ES-I3 (cell line): ENCODE data around the gene IMPG2.
"Not testable (repeated sequence)": the region's sequence is repeated elsewhere in the genome, so short reads cannot be mapped to it uniquely, and the experiment has no call there.

Experiments
- H3K36me3 ChIP-seq: 2 replicates; pipeline ENCODE4 v1.6.1; 2013; ENCODE audit warnings: mild to moderate bottlenecking, low read length, control low read depth, moderate library complexity; ENCODE audit not compliant: insufficient read depth
- H3K4me1 ChIP-seq: 2 replicates; pipeline ENCODE4 v1.6.1; 2013; ENCODE audit warnings: mild to moderate bottlenecking, control low read depth, low read length; ENCODE audit not compliant: insufficient read depth
- H3K9ac ChIP-seq: 2 replicates; pipeline ENCODE4 v1.6.1; 2013; ENCODE audit warnings: low read depth, mild to moderate bottlenecking, low read length, moderate library complexity
- H3K9me3 ChIP-seq: 2 replicates; pipeline ENCODE4 v1.6.1; 2013; ENCODE audit warnings: mild to moderate bottlenecking, low read length, moderate library complexity; ENCODE audit not compliant: control insufficient read depth, insufficient read depth

The IMPG2 gene

DNA sequence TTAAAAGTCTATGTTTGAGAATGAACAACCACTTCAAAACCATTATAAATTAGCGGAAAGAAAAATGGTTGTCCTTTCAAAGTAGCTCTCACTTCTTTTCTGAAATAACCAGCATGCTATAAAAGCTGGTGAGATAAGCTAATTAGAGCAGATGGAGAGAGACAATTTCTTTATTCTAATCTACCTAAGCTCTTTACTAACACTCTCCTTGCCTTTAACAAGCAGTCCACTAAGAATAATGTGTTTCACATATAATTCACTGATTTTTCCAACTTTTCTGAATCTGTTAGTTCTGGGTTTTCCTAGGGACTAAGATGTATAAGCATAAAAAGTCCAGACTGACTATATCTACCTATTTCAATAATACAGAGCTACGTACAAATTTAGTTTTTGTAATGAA lies at the start of gene IMPG2:
Gene IMPG2, minus strand, starts transcription at position 101 of the 400 bp plus-strand sequence. CDS start 203 bp downstream, outside the sequence.
- H3K36me3 ChIP-seq = no peaks in the 10 kb centered on the region; the same call in 1 of the 2 replicates
- no peak within 1 kb of the TSS for H3K9ac ChIP-seq
- no peaks in the 10 kb centered on the region for H3K9me3 ChIP-seq
- H3K4me1 ChIP-seq = no peaks in the 10 kb centered on the region

DNA sequence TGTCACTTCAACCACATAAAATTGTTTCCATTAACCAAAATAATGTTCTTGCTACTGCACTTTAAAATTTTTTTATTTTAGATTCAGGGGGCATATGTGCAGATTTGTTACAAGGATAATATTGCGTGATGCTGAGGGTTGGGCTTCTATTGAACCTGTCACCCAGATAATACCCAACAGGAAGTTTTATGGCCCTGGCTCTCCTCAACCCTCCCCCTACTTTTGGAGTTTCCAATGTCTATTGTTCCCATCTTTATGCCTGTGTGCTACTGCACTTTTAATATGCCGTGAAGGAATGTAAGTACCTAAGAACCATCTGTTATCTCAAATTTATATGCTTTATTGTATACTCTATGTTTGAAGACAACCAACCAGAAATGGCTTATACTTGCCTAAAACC lies 42.0 kb upstream of the IMPG2 start:
- Histone ChIP-seq H3K9me3 (no peaks in the 10 kb centered on the region), H3K9ac (no peak overlapping the region), H3K36me3 (no peaks in the 10 kb centered on the region), H3K4me1 (no peaks in the 10 kb centered on the region)

DNA sequence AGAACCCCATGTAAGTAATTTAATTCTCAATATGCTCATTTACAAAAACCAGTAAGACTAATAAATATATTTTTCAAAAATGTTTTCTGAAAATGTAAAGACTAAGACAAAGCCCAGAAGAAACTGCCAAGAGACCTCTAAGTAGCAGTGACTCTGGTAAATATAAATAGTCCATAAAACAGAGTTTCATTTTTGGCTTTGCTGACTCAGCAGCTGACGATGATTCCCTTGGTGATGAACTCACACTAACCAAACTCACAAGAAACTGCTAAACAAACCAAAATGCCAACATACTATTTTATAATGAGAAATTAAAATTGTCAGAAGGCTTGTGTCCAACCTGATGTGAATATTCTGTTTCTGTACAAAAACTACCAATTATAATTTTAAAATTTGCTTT lies 31.5 kb upstream of the IMPG2 start:
- no peaks in the 10 kb centered on the region for H3K4me1 ChIP-seq
- no peak overlapping the region for H3K9ac ChIP-seq
- H3K9me3 ChIP-seq = no peaks in the 10 kb centered on the region
- H3K36me3 ChIP-seq = no peaks in the 10 kb centered on the region

DNA sequence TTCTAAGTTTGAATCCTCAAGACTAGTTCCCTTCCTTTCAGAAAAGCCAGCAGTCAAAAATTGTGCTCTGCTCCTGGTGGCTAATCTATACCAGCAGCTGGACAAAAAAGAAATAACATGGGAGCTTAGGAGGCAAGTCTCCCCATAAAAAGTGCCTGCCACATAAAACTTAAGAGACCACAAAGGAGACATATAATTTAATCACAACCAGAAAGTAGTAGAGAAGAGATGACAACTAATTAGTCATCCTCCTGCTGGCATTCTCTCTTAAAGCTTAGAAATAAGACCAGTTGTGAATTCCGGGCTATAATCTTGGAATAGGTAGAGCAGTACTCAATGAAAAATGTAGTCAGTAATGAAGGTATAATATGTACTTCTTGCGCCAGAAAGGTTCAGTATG lies 20.2 kb upstream of the IMPG2 start:
- Histone ChIP-seq H3K4me1 (no peaks in the 10 kb centered on the region), H3K9me3 (no peaks in the 10 kb centered on the region), H3K36me3 (no peaks in the 10 kb centered on the region), H3K9ac (no peak overlapping the region)

DNA sequence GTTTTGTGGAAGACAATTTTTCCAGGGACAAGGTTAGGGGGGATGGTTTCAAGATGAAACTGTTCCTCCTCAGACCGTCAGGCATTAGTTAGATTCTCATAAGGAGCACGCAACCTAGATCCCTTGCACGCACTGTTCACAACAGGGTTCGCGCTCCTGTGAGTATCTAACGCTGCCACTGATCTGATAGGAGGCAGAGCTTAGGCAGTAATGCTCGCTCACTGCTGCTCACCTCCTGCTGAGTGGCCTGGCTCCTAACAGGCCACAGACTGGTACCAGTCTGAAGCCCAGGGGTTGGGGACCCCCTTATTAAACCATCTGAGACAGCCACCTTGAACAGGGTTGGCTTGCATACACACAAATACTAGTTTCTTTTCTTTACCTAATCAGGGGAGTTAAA lies 13.5 kb upstream of the IMPG2 start:
- H3K9me3 ChIP-seq = no peaks in the 10 kb centered on the region
- H3K9ac ChIP-seq = no peak overlapping the region
- H3K36me3 ChIP-seq = no peaks in the 10 kb centered on the region
- no peaks in the 10 kb centered on the region for H3K4me1 ChIP-seq

DNA sequence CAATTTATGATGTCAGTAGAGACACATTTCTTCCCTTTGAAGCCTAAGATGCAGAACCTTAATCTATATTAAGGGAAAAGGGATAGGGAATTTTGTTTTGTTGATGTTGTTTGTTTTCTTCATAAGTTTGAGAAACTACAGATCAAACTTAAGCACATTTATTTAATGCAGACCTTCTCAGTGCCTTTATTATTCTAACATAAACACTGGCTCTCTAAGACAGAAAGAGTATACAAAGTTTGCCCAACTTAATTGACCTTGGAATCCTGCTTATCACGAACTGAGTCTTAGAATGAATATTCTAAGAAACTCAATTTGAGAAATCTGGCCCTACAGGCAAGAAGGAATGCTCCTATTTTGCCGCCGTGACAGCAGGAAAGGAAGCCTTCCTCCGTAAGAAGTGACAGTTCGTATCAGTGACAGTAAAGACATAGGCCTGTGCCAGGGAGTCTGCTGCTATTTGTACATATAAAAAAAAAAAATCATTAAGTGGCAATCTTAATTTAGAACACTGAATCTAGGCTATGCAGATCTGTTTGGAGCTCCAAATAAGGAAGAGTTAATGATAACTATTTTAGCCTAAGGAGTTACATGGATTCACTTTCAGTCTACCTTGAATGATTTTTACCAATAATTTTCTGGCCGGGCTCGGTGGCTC lies 8.8 kb upstream of the IMPG2 start:
- Histone ChIP-seq H3K9ac (no peak overlapping the region), H3K4me1 (no peaks in the 10 kb centered on the region), H3K9me3 (no peaks in the 10 kb centered on the region), H3K36me3 (no peaks in the 10 kb centered on the region)

DNA sequence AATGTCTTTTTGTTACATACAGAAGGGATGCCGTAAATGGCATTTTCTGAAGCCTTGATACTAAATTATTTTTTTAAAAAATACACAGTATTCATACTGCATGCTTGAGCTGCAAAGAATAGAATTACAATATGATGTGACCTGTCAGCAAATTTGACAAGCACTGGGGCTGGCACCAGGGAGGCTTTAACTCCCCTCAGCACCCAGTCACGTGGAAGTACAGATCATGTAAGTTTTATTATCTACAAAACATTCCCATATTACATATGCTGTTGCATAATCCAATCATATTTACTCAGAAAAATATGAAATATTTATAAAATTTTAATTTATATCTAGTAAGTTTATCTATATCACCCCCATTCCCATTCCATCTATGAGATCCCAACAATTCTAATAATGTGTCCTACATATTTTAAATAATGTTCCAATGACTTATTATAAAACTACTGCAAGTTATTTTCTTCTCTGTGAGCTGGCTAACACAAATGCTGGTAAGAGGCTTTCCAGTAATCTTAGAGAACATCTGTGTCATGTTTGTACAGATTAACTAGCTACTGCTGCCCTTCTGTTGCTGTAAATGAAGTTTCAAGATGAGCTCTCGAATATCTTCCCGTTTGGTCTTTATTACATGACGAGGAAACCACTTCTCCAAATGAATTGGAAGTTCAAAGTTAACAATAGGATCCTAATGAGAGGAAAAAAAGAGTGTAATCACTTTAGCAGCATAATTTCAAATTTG lies 5.2 kb upstream of the IMPG2 start:
- H3K9ac ChIP-seq = no peak overlapping the region
- no peaks in the 10 kb centered on the region for H3K9me3 ChIP-seq
- H3K36me3 ChIP-seq = no peaks in the 10 kb centered on the region; the same call in 1 of the 2 replicates
- H3K4me1 ChIP-seq = no peaks in the 10 kb centered on the region

DNA sequence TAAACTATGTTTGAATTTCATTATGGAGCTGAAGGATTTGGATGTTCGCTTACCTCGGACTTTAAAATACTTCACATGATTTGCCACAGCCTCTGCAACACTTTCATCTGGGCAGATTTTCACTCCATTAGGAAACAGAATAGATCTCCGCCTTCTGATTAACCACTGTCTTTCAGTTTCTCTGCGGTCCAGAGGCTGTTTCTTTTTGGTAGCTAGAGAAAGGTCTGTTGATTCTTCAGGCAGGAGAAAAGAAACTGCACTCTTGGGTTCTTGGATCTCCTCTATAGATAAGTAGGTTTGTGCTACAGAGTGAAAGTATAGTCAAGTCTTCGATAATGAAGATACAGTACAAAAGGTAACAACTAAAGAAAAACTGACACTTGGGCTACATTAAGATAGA lies 844 bp downstream of the IMPG2 start:
- Histone ChIP-seq H3K9me3 (no peaks in the 10 kb centered on the region), H3K36me3 (no peaks in the 10 kb centered on the region; the same call in 1 of the 2 replicates), H3K4me1 (no peaks in the 10 kb centered on the region), H3K9ac (no peak overlapping the region)

DNA sequence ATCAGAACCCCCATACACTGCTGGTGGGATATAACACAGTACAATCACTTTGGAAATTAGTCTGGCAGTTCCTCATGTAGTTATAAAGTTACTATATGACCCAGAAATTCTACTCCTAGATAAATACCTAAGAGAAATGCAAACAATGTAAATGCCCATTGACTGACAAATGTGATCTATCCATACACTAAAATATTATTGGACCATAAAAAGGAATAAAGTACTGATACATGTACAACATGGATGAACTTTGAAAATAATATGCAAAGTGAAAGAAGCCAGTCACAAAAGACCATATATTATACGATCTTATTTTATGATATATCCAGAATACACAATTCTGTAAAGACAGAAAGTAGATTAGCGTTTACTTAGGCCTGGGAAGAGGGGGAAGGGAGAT lies 7.8 kb downstream of the IMPG2 start:
- Histone ChIP-seq H3K4me1 (no peaks in the 10 kb centered on the region), H3K9ac (no peak overlapping the region), H3K36me3 (no peaks in the 10 kb centered on the region), H3K9me3 (no peaks in the 10 kb centered on the region; the same call in 1 of the 2 replicates)

DNA sequence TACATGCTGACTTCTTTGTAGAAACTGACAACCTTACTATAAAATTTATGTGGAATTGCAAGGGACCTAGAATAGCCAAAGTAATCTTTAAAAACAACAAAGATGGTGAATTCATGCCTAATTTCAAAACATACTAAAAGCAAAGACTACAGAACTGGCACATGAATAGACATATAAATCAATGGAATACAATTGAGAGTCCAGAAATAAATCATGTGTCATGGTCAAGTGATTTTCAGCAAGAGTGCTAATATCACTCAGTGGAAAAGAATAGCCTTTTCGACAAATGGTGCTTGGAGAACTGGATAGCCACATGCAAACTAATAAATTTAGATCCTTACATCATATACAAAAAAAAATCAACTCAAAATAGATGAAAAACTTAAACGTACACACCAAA lies 8.7 kb downstream of the IMPG2 start:
- no peaks in the 10 kb centered on the region; the same call in 1 of the 2 replicates for H3K9me3 ChIP-seq
- no peak overlapping the region for H3K9ac ChIP-seq
- H3K4me1 ChIP-seq = no peaks in the 10 kb centered on the region
- no peaks in the 10 kb centered on the region for H3K36me3 ChIP-seq

DNA sequence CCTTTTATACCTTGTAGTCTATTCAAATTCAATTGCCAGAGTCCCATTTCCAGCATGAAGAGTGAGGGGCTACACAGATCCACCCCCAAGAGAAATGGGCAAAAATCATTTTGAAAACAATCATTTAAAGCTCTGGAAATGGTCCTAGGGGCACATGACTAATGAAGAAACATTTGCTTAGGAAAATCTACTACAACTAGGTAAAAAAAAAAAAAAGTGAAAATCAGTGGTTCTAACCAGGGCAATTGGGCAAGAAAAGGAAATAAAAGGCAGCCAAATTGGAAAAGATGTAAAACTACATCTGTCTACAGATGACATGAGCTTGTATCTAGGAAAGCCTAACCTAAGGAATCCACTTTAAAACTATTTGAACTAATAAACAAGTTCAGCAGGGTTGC lies 9.4 kb downstream of the IMPG2 start:
- Histone ChIP-seq H3K36me3 (no peaks in the 10 kb centered on the region), H3K4me1 (no peaks in the 10 kb centered on the region), H3K9me3 (no peaks in the 10 kb centered on the region; the same call in 1 of the 2 replicates), H3K9ac (no peak overlapping the region)

DNA sequence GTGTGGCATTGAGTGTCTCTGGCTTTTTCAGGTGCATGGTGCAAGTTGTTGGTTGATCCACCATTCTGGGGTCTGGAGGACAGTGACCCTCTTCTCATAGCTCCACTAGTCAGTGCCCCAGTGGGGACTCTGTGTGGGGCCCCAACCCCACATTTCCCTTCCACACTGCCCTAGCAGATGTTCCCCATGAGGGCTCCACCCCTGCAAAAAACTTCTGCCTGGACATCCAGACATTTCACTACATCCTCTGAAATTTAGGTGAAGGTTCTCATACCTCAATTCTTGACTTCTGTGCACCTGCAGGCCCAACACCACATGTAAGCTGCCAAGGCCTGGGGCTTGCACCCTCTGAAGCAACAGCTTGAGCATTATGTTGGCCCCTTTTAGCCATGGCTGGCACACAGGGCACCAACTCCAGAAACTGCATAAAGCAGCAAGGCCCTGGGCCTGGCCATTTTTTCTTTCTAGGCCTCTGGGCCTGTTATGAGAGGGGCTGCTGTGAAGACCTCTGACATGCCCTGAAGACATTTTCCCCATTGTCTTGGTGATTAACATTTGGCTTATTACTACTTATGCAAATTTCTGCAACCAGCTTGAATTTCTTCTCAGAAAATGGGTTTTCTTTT lies 12.1 kb downstream of the IMPG2 start:
- not testable (repeated sequence) for H3K36me3 ChIP-seq, H3K4me1 ChIP-seq, H3K9me3 ChIP-seq, H3K9ac ChIP-seq

DNA sequence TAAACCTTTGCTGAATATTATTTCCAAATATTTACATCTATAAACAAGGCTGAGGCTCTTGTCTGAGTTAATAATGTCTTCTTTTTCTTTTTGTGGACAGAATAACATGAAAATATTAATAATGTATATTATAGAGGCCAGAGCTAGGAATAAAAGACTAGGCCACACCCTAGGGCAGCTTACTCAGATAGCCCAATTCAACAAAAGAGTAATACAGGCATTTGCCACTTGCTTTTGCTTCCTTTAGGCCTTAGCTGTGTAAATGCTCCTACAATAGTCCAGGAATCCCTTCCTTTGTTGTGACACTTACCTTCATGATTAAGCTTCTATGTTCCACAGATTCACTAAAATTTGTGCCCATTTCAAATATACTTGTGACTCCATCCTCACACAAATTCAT lies 16.5 kb downstream of the IMPG2 start:
- Histone ChIP-seq H3K9ac (no peak overlapping the region), H3K9me3 (no peaks in the 10 kb centered on the region), H3K4me1 (no peaks in the 10 kb centered on the region), H3K36me3 (no peaks in the 10 kb centered on the region)

DNA sequence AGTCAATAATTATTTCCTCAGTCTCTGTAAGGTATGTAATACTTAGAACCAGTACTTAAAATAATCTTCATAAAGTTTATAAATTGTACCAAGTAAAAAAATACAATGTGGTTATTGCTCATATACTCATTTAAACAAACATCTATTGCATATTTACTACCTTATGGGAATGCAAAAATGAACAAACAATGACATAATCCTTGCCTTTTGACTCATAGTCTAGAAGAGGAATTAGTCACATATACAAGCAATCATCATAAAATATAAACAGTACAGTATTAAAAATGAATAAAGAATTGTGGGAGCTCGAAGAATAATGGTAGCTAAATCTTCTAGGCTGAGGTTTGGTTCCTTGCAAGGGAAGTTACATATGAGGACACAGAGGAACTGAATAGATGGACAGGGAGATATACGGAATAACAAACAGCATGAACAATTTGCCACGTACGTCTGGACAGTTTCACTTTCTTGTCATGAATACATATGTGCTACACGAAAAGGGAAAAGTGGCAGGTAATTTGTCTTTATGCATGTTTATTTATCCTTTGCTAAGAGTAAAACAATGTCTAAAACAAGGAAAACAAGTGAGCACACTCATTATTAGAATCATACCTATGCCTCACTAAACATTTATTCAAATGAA lies 17.2 kb downstream of the IMPG2 start:
- H3K9me3 ChIP-seq = no peaks in the 10 kb centered on the region
- H3K36me3 ChIP-seq = no peaks in the 10 kb centered on the region
- H3K9ac ChIP-seq = no peak overlapping the region
- no peaks in the 10 kb centered on the region for H3K4me1 ChIP-seq
